DOHH2 (cell line): Measurements from ENCODE around the gene ARHGEF12.

Experiments
- H3F3A ChIP-seq: fragments of 200-600 bp; sonication (generic), shearing (Covaris generic); 2 replicates; pipeline ENCODE4 v1.6.0; 2016; ENCODE audit warnings: antibody characterized with exemption, mild to moderate bottlenecking; ENCODE audit not compliant: control insufficient read depth, insufficient read depth
- H3K27ac ChIP-seq: fragments of 200-600 bp; sonication (generic); 2 replicates; pipeline ENCODE4 v1.5.1; 2014; ENCODE audit warnings: low read depth, mild to moderate bottlenecking, low read length, moderate library complexity
- H3K27me3 ChIP-seq: fragments of 200-600 bp; sonication (generic); 2 replicates; pipeline ENCODE4 v1.6.1; 2014; ENCODE audit warnings: mild to moderate bottlenecking, low read length, mixed read lengths; ENCODE audit not compliant: control insufficient read depth
- H3K36me3 ChIP-seq: fragments of 200-600 bp; sonication (generic); 2 replicates; pipeline ENCODE4 v1.6.1; 2014; ENCODE audit warnings: mild to moderate bottlenecking, low read length, moderate library complexity, mixed read lengths; ENCODE audit not compliant: control insufficient read depth
- H3K4me1 ChIP-seq: fragments of 200-600 bp; sonication (generic); 2 replicates; pipeline ENCODE4 v1.6.1; 2014; ENCODE audit warnings: mild to moderate bottlenecking, low read length, mixed read lengths; ENCODE audit not compliant: control insufficient read depth
- H3K4me2 ChIP-seq: fragments of 200-600 bp; sonication (generic); 2 replicates; pipeline ENCODE4 v1.6.0; 2014; ENCODE audit warnings: mild to moderate bottlenecking, low read length, moderate library complexity
- H3K4me3 ChIP-seq: fragments of 200-600 bp; sonication (generic); 2 replicates; pipeline ENCODE4 v1.5.1; 2014; ENCODE audit warnings: mild to moderate bottlenecking, low read length, mixed read lengths
- H3K79me2 ChIP-seq: fragments of 200-600 bp; sonication (generic); 2 replicates; pipeline ENCODE4 v1.6.1; 2014; ENCODE audit warnings: mild to moderate bottlenecking, low read length, mixed read lengths; ENCODE audit not compliant: control insufficient read depth
- H3K9me2 ChIP-seq: fragments of 200-600 bp; sonication (generic); replicated peaks from 2 replicates; pipeline ENCODE4 v1.6.1; 2014; ENCODE audit warnings: mild to moderate bottlenecking, low read length, mixed read lengths; ENCODE audit not compliant: control insufficient read depth
- H3K9me3 ChIP-seq: fragments of 200-600 bp; sonication (generic); 2 replicates; pipeline ENCODE4 v1.6.1; 2014; ENCODE audit warnings: antibody characterized with exemption, low read length, mixed read lengths; ENCODE audit not compliant: control insufficient read depth, insufficient read depth
- H4K20me1 ChIP-seq: fragments of 200-600 bp; sonication (generic); 2 replicates; pipeline ENCODE4 v1.6.0; 2014; ENCODE audit warnings: low read depth, mild to moderate bottlenecking, antibody characterized with exemption, low read length, moderate library complexity; ENCODE audit not compliant: control insufficient read depth, insufficient read depth
- EZH2phosphoT487 ChIP-seq: fragments of 200-600 bp; sonication (generic); IDR thresholded peaks from 2 replicates; pipeline ENCODE4 v1.6.1; 2017; ENCODE audit warnings: borderline replicate concordance, mild to moderate bottlenecking, antibody characterized with exemption, low read length, moderate library complexity, mixed read lengths
- TF ChIP-seq, protein P1 (sequence below): fragments of 200-600 bp; sonication (generic); IDR thresholded peaks from one replicate; pipeline ENCODE4 v1.5.1; 2014; ENCODE audit warnings: antibody characterized with exemption, mild to moderate bottlenecking, low read depth, low read length; ENCODE audit not compliant: poor library complexity, severe bottlenecking

ARHGEF12 gene

DNA sequence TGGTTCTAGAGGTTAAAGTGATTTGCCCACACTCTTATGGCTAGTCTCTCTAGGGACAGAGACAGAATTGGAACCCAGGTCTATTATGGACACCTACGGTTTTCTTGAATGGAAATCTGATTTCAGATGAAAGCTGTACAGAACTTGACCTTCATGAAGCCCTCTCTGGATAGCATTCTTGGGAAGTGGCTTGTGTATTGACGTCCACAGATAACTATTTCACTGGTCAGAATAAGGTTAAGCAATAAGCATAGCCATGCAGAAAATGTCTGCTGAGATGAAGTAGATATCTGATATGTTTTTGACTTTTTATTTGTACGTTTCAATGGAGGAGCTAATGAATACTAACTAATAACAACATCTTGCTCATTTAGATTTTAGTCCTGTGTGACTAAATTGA lies 10.0 kb upstream of the ARHGEF12 start:
- H3K4me3 ChIP-seq: peak overlapping the region; percentile 76

DNA sequence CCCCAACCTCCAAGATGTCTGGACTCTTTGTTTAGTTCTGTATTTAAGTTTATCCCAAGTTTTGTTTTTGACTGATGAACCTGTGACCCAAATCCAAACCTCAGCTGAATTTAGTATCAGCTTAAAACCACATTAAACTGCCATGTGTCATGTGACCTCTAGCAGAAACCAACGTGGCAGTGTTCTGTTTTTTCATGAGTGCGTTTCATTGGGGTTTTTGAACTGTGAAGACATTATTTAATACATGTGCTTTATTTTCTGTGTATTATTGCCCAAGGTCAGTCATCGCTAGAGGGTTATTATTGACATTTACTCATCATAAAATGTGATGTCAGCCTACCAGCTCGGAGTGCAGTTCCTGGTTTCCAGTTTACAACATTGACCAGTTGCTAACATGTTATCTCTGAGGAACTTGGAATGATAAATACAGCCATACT lies 9.3 kb upstream of the ARHGEF12 start:
- no peaks in the 10 kb centered on the region for H3K9me2 ChIP-seq
- H3K4me2 ChIP-seq: peak overlapping the region; percentile 73
- H3K79me2 ChIP-seq: no peaks in the 10 kb centered on the region
- H4K20me1 ChIP-seq: no peaks in the 10 kb centered on the region
- peak overlapping the region; percentile 76 for H3K4me3 ChIP-seq
- H3K4me1 ChIP-seq: peaks cover 27% of the 10 kb centered on the region
- H3K27ac ChIP-seq: no peak overlapping the region
- peaks cover 28% of the 10 kb centered on the region for H3K27me3 ChIP-seq
- no peak for TF ChIP-seq EZH2phosphoT487
- TF ChIP-seq, protein P1, sequence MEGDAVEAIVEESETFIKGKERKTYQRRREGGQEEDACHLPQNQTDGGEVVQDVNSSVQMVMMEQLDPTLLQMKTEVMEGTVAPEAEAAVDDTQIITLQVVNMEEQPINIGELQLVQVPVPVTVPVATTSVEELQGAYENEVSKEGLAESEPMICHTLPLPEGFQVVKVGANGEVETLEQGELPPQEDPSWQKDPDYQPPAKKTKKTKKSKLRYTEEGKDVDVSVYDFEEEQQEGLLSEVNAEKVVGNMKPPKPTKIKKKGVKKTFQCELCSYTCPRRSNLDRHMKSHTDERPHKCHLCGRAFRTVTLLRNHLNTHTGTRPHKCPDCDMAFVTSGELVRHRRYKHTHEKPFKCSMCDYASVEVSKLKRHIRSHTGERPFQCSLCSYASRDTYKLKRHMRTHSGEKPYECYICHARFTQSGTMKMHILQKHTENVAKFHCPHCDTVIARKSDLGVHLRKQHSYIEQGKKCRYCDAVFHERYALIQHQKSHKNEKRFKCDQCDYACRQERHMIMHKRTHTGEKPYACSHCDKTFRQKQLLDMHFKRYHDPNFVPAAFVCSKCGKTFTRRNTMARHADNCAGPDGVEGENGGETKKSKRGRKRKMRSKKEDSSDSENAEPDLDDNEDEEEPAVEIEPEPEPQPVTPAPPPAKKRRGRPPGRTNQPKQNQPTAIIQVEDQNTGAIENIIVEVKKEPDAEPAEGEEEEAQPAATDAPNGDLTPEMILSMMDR: no peak
- H3K36me3 ChIP-seq: no peaks in the 10 kb centered on the region
- no peaks in the 10 kb centered on the region for H3K9me3 ChIP-seq
- peaks cover 4% of the 10 kb centered on the region for H3F3A ChIP-seq

More for the DNA sequence above, 10.0 kb upstream of the ARHGEF12 start:
- peaks cover 27% of the 10 kb centered on the region for H3K4me1 ChIP-seq
- H3K4me2 ChIP-seq: peak overlapping the region; percentile 73
- H3K9me2 ChIP-seq: no peaks in the 10 kb centered on the region
- H3K27me3 ChIP-seq: peaks cover 28% of the 10 kb centered on the region
- no peak overlapping the region for H3K27ac ChIP-seq
- H3K36me3 ChIP-seq: no peaks in the 10 kb centered on the region
- H3F3A ChIP-seq: peaks cover 4% of the 10 kb centered on the region
- no peak for TF ChIP-seq EZH2phosphoT487
- TF ChIP-seq, protein P1: no peak
- no peaks in the 10 kb centered on the region for H4K20me1 ChIP-seq
- H3K79me2 ChIP-seq: no peaks in the 10 kb centered on the region
- no peaks in the 10 kb centered on the region for H3K9me3 ChIP-seq

DNA sequence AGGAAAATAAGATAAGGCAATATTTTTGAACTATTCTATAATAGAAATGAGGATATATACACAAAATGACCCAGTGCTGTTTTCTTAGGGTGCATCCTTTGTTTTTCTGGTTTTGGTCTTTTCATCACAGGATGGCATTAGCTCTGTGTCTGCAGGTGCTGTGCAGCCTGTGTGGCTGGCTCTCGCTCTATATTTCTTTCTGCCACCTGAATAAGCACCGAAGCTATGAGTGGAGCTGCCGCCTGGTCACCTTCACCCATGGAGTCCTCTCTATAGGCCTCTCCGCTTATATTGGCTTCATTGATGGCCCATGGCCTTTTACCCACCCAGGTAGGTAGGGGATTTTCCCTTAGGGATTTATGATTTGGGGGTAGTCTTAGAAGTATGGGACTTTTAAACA lies 8.9 kb upstream of the ARHGEF12 start:
- no peaks in the 10 kb centered on the region for H3K36me3 ChIP-seq
- peaks cover 4% of the 10 kb centered on the region for H3F3A ChIP-seq
- no peaks in the 10 kb centered on the region for H4K20me1 ChIP-seq
- H3K27me3 ChIP-seq: peaks cover 28% of the 10 kb centered on the region
- H3K9me2 ChIP-seq: no peaks in the 10 kb centered on the region
- no peaks in the 10 kb centered on the region for H3K9me3 ChIP-seq
- H3K79me2 ChIP-seq: no peaks in the 10 kb centered on the region
- no peak overlapping the region for H3K27ac ChIP-seq
- H3K4me1 ChIP-seq: peaks cover 27% of the 10 kb centered on the region
- peak overlapping the region; percentile 73 for H3K4me2 ChIP-seq
- H3K4me3 ChIP-seq: no peak overlapping the region; the same call in 1 of the 2 replicates
- TF ChIP-seq, protein P1: no peak
- no peak for TF ChIP-seq EZH2phosphoT487

DNA sequence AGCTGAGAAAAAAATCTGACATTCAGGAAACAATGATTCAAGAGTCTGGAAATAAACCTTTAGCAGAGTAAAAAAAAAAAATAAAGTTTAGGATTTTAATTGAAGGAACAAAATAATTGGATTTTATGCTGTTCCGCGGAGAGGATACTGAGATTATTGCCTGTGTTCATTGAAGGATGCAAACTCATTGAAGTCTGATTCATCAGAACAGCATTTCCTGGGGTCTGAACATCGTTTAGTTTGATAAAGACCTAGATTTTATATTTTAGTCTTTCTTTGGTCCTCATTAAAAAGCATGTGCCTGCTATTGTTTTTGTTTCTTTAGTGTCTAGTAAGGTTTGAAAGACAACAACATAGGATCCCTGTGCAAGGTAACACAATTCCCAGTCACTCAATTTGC lies 6.7 kb upstream of the ARHGEF12 start:
- peaks cover 14% of the 10 kb centered on the region for H3K27me3 ChIP-seq
- H3K9me3 ChIP-seq: no peaks in the 10 kb centered on the region
- no peak overlapping the region for H3K4me3 ChIP-seq
- H3K9me2 ChIP-seq: no peaks in the 10 kb centered on the region
- H3K4me1 ChIP-seq: peaks cover 25% of the 10 kb centered on the region
- H3F3A ChIP-seq: peaks cover 4% of the 10 kb centered on the region
- no peaks in the 10 kb centered on the region for H4K20me1 ChIP-seq
- no peak overlapping the region for H3K4me2 ChIP-seq
- TF ChIP-seq, protein P1: no peak
- no peak for TF ChIP-seq EZH2phosphoT487
- no peaks in the 10 kb centered on the region for H3K79me2 ChIP-seq
- H3K27ac ChIP-seq: no peak overlapping the region
- H3K36me3 ChIP-seq: no peaks in the 10 kb centered on the region
